Superior temporal gyrus (tissue), 1 donor: ENCODE data around the gene NMB.
"Not testable (repeated sequence)": the region's sequence is repeated elsewhere in the genome, so short reads cannot be mapped to it uniquely, and the experiment has no call there.

Experiments
- DNase-seq: peaks from one replicate; pipeline ENCODE4 v3.0.0-alpha.2; 2016; ENCODE audit errors: extremely low spot score

NMB gene

DNA sequence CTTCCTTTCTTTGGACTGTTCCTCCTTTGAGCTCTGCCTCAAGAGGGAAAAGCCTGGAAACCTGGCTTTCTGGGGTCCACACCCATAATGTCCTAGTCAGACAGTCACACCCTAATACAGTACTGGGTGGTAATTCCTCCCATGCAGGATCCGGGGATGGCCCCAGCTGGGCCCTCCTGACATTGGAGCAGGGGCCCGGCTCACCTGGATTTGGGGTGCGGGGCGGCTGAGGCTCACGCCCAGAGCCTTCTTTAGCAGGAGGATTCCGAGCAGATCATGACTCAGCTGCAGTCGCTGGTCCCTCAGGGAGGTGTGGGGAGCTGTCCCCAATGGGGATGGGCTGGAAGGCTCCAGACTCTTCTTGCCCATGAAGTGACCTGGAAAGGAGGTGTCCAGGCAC lies 1.0 kb downstream of the NMB start:
- no peak for DNase-seq

DNA sequence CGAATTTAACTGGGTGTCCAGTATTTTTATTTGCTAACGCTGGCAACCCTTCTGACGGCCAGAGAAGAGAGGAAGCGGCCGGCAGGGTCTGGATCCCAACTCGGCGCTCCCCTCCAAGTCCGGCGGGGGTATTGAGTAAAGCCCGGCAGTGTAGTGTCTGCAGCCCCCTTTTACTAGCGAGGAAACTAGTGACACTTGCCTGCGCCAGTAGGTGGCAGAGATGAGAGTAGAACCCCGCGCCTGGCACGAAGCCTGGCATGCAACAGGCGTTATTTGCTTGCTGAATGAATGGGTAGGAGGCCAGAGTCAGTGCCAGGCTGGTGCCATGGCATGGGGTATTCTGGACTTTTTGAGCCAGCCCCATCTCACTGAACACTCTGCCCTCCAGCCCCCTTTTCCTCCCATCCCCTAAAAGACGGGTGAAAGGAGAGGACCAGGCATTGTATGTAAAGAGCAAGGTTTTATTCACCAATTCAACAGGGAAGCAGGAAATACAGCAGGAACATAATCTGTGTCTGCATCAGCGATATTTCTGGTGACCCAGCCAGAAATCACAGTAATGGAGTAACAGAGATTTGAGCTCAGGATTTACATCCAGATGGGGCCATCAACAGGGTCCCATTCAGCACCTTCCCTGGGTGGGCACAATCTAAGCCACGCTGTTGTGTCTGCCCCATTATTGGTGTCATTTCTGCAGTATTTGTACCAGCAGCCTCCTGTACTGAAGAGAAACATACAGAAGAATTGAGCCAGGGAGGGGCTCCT lies 3.1 kb downstream of the NMB start:
- DNase-seq: peak; percentile 93

DNA sequence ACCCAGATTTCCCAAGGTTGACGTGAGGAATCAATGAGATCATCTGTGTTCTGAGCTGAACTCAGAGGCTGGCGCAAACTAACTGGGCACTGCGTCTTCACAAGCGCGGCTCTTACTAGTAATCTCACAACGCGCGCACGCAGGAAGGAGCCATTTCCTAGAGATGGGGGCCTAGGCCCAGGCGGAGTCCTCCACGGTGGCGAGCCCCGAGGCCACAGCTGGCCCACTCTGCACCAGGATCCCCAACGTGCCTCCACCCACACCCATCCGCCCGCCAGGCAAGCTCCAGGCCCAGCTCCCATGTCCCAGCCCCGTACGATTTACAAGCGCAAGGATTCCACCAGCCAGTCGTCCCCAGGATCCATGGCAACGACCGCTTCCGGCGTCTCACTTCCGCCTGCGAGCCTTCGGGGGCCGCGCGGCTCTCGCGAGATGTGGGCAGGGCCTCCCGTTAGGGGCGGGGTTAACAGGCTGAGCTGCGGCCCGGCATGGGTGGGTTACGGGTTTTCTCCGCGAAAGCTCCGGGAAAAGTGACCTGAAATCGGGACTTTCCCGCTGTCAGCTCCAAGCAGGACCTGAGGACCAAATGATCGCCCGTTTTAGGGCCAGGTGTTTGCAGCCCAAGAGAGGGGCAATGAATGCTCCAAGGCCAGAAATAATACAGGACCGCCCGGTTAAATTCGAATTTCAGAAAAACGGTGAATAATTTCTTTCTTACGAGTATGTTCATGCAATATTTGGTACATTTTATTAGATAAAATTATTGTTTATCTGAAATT lies 3.9 kb downstream of the NMB start, which contains the start of gene WDR73:
Gene WDR73 (minus strand): TSS at position 374 of the 779 bp plus-strand sequence. CDS start 9 bp downstream, at position 365.
- peak; percentile 99 for DNase-seq

DNA sequence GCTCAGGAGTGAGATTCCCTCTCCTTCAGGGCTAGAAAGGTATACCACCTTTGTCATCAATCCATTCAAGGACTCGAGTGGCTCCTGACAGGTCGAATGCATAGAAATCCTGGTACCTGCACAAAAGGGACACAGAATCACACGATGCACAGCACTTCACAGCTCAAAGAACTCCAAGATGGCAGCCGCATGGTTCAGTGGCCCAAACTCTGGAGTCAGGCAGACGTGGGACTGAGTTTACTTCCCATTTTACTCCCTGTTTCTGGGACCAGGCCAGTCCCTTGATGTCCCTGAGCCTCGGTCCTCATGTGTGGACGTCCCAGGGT lies 4.5 kb downstream of the NMB start:
- no peak for DNase-seq

DNA sequence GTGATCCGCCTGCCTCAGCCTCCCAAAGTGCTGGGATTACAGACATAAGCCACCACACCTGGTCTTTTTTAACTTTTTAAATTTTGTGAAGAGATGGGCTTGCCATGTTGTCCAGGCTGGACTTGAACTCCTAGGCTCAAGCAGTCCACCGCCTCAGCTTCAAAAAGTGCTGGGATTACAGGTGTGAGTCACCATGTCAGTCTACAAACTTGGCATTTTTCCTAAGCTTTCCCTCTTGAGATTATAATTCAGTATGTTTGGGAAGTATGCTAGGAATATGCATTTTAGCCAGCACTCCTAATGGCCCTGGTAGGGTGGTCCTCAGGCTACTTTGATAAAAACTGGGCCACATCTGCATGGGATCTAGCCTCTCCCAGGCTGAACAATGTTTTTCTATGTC lies 8.3 kb downstream of the NMB start:
- no peak for DNase-seq

DNA sequence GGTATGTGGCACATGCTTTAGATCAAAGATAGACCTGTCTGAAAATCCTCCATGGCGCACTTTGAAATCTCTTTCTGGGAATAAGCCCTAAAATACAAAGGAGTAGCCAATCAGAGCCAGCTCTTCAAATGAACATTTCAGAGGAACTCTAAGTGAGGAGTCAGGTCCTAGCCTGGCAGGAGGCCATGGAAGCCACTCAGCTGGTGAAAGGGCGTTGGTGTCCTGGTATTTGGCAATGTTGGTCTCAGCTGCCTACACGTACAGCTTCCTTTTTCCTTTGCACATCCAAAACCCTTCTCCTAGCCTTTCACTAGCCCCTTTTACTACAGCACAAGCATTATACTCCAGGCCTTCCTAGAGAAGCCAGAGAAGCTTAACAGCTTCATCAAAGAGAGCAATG lies 9.5 kb downstream of the NMB start:
- DNase-seq: no peak

DNA sequence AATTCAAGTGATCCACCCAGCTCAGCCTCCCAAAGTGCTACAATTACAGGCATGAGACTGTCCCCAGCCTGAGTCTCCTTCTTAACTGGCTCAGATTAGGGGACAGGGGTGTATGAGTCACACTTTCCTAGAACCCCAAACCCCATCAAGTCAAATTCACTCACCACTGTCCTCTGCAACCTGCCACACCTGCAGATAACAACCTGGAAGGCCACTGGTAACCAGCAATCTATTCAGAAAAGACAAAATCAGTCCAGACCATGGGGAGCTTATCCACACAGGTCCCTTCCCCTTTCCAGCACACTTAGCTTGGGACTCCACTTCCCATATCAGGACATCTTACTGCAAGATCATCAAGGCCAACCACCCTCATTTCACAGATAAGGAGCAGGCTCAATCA lies 10.3 kb downstream of the NMB start:
- DNase-seq: no peak

DNA sequence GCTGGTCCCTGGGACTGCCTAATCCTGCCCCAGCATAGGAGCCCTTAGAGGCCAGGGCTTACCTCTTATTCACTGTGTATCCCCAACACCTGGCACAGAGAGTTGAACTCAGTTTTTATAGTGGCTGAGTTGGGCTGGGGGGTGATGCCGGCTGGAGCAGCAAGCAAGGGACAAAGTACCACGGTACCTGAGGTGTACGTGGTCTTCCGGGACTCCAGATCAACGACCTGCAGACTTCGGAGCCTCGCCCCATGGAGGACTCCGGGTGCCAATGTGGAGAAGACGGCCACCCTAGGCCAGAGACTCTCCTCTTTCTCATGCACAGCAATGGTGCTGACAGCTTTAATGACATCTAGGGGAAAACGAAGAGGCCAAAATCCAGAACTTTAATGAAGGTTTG lies 12.0 kb downstream of the NMB start:
- DNase-seq: no peak

DNA sequence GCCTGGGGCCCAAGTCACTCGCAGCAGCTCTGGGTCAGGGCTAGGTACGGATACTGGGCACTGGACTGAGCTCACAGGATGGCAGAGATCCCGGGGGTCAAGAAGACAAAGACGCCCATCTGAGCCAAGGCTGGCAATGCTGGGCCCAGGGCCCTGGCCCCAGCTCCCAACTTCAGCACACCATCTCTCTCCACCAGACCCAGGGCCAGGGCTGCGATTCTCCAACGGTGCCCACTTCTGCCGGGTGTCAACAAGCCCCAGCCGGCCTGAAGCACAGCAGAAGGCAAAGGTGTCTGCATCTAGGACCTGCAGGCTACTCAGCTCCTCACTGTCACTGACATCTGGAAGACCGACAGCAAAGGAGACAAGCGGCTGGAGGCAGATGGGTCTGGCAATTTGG lies 12.5 kb downstream of the NMB start:
- no peak for DNase-seq

DNA sequence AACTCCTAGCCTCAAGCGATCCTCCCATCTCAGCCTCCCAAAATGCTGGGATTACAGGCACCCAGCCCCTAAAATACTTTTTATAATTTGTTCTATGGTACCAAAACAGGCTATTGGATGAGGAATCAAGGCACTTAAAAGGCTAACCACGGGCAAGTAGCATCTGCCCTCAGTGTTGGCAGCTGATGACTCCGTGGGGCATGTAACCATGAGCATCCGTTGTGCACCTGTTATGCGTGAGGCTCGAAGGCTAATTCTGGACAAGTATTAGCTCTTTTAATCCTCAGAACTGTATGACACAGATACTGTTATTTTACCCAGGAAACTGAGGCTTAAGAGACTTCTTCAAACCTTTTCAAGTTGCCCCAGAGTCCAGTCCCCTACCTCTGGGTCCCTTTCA lies 14.2 kb downstream of the NMB start:
- DNase-seq: no peak

DNA sequence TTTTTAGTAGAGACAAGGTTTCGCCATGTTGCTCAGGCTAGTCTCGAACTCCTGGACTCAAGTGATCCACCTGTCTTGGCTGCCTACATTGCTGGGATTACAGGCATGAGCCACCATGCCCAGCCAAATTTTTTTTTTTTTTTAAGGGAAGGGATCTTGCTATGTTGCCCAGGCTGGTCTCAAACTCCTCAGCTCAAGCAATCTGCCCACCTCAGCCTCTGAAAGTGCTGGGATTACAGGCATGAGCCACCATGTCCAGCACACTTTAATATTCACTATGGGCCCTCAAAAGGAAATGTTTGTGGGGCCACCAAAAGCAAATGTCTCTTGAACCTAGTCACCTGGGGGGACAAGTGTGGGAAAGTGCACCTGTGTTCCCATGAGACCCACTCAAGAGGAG lies 15.4 kb downstream of the NMB start:
- DNase-seq: not testable (repeated sequence)

DNA sequence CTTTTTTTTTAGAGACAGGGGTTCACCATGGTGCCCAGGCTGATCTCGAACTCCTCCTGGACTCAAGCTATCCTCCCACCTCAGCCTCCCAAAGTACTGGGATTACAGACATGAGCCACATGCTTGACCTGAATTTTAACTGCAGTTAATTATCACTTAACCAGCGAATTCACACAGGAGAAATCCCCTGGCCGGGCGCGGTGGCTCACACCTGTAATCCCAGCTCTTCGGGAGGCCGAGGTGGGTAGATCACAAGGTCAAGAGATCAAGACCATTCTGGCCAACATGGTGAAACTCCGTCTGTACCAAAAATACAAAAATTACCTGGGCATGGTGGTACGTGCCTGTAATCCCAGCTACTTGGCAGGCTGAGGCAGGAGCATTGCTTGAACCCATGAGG lies 16.1 kb downstream of the NMB start:
- DNase-seq: not testable (repeated sequence)

DNA sequence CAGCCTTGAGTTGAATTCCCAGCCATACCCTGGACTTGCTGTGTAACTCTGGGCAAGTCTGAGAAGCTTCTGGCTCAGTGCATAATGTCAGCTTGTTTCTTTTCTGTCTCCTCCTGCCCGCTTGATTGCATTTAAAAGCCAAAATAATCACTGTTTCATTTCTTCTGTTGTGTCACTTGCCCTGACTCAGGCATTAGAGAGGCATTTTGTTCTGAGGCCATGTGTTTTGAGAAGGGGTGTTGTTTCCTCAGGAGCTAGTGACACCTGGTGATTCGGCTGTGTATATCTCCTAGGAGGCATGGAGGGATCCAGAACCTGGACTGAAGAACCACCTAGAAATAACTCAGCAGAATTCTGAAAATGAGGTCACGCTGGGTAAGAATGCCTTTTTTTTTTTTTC lies 19.9 kb downstream of the NMB start:
- DNase-seq: no peak

DNA sequence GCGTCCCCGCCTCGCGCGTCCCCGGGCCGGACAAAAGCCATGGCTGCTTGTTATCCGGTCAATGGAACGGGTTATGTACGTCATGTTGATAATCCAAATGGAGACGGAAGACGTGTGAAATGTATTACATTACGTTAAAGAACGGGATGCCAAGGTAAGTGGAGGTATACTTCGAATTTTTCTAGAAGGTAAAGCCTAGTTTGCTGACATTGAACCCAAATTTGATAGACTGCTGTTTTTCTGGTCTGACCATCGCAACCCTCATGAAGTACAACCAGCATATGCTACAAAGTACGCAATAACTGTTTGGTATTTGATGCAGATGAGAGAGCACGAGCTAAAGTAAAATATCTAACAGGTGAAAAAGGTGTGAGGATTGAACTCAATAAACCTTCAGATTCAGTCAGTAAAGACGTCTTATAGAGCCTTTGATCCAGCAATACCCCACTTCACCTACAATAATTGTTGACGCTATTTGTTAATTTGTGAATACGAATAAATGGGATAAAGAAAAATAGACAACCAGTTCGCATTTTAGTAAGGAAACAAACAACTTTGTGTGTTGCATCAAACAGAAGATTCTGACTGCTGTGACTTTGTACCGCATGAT lies 23.7 kb downstream of the NMB start:
- DNase-seq: no peak

DNA sequence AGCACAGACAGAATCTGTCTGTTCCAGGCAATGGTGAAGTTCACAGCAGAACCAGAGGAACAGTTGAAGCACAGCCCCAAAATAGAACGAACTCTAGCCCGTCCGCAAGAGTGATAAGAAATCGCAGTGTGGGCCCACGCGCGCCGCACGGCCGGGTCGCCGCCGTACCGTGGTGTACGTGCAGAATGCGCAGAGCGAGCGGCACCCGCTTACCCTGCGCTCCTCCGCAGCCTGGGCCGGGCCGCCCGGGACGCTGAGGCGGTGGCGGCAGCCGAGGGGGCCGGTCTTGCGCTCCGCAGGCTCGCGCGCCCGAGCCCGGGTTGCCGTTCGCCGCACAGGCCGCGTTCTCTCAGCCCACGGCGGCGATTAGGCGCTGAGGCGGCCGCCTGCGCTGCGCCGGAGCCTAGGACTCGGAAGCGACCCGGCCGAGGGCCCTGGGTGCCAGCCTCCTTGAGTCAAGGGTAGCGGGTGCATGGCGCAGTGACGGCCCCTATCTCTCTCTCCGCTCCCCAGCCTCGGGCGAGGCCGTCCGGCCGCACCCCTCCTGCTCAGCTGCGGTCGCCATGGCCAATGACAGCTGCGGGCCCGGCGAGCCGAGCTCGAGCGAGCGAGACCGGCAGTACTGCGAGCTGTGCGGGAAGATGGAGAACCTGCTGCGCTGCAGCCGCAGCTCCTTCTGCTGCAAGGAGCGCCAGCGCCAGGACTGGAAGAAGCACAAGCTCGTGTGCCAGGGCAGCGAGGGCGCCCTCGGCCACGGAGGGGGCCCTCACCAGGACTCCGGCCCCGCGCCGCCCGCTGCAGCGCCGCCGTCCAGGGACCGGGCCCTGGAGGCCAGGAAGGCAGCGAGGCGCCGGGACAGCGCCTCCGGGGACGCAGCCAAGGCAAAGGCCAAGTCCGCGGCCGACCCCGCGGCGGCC lies 24.4 kb downstream of the NMB start:
- DNase-seq: peak; percentile 76

DNA sequence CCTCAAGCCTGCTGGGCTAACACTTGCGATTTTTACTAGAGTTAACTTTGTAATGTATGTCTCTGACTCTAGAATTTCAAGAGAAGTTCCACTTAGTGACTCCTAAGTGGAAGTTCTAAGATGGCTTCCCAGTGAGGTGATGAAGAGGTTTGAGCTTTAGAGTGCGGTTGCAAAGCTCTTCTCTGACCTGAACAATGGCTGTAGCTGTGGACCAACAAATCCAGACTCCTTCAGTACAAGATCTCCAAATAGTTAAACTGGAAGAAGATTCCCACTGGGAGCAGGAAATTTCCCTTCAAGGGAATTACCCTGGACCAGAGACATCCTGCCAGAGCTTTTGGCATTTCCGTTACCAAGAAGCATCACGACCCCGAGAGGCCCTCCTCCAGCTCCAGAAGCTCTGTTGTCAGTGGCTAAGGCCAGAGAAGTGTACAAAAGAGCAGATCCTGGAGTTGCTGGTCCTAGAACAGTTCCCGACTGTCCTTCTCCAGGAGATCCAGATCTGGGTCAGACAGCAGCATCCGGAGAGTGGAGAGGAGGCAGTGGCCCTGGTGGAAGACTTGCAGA lies 26.2 kb downstream of the NMB start:
- DNase-seq: no peak

DNA sequence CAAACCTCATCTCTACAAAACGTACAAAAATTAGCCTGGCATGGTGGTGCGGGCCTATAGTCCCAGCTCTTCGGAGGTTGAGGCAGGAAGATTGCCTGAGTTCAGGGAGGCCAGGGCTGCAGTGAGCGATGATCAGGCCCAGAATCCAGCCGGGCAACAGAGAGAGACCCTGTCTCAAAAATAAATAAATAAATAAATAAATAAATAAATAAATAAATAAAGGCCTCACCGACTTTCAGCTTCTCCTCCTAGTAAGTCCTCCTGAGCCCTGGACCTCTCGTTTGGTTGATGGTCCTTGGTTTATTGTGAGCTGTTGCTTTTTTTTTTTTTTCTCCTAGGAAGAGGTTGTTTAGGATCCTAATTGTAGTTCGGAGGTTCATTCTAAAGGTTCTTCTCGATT lies 29.0 kb downstream of the NMB start:
- DNase-seq: no peak

DNA sequence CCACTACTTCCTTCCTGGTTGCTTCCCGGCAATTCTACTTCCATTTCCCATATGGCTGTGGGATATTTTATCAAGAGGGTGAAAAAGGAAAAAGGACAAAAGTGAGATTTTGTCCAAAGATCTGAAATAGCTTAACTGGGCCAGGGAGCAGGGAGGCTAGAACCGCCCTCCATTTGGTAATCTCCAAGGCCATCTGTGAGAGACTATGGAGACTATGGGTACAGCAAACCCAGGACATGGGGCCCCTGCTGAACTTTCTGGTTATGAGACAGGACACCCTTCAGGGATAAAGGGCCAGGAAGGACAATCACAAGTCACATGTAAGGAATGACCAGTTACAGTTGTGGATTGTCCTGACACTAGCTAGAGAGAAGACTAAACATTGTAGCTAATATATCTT lies 32.9 kb downstream of the NMB start:
- DNase-seq: no peak

DNA sequence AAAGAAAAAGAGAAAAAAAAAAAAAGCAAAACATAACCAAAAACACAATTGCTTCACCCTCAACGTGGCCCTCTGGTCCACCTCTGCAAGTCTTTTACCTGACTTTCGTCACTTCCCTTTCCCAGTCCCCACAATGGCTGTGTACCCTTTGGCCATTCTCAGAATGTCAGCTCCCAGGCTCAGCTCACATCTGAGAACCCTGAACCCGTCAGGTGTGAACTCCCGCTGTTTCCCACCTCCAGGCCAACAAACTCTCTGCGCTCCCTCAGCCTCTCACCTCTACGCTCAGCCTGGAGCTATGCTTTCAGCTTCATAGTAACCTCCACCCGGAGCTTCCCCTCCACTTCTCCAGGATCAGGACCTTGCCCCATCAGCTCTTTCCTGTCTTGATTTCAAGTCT lies 33.6 kb downstream of the NMB start:
- DNase-seq: no peak

DNA sequence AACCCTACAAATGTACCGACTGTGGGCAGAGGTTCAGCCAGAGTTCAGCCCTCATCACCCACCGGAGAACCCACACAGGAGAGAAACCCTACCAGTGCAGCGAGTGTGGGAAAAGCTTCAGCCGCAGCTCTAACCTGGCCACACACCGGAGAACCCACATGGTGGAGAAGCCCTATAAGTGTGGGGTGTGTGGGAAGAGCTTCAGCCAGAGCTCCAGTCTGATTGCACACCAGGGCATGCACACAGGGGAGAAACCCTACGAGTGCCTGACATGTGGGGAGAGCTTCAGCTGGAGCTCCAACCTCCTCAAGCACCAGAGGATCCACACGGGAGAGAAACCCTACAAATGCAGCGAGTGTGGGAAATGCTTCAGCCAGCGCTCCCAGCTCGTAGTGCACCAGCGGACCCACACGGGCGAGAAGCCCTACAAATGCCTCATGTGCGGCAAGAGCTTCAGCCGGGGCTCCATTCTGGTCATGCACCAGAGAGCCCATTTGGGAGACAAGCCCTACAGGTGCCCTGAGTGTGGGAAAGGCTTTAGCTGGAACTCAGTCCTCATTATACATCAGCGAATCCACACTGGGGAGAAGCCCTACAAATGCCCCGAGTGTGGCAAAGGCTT lies 36.5 kb downstream of the NMB start:
- no peak for DNase-seq

DNA sequence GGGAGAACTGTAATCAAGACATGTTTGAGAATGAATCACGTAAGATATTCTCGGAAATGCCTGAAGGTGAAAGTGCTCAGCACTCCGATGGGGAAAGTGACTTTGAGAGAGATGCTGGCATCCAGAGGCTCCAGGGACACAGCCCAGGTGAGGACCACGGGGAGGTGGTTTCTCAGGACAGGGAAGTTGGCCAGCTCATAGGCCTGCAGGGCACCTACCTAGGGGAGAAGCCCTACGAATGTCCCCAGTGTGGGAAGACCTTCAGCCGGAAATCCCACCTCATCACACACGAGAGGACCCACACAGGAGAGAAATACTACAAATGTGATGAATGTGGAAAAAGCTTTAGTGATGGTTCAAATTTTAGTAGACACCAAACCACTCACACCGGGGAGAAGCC lies 37.4 kb downstream of the NMB start:
- no peak for DNase-seq
